HUES6 (cell line): Measurements from ENCODE around the gene SMU1.

Experiments used
- H3K27ac ChIP-seq: 2 replicates; pipeline ENCODE4 v1.7.0; 2013; ENCODE audit warnings: low read depth, mild to moderate bottlenecking, low read length, inconsistent platforms
- H3K27me3 ChIP-seq: 2 replicates; pipeline ENCODE4 v1.6.1; 2013; ENCODE audit warnings: low read length; ENCODE audit not compliant: control insufficient read depth, insufficient read depth
- H3K36me3 ChIP-seq: 2 replicates; pipeline ENCODE4 v1.6.1; 2013; ENCODE audit warnings: low read length; ENCODE audit not compliant: control insufficient read depth, insufficient read depth
- H3K4me1 ChIP-seq: 2 replicates; pipeline ENCODE4 v1.6.1; 2013; ENCODE audit warnings: low read length; ENCODE audit not compliant: control insufficient read depth, insufficient read depth
- H3K4me3 ChIP-seq: 2 replicates; pipeline ENCODE4 v1.5.1; 2013; ENCODE audit warnings: low read depth, low read length
- H3K9ac ChIP-seq: one replicate; pipeline ENCODE4 v1.6.1; 2013; ENCODE audit warnings: mild to moderate bottlenecking, low read length
- H3K9me3 ChIP-seq: 2 replicates; pipeline ENCODE4 v1.6.1; 2013; ENCODE audit warnings: low read depth, low read length; ENCODE audit not compliant: control insufficient read depth, insufficient read depth

Gene SMU1

DNA sequence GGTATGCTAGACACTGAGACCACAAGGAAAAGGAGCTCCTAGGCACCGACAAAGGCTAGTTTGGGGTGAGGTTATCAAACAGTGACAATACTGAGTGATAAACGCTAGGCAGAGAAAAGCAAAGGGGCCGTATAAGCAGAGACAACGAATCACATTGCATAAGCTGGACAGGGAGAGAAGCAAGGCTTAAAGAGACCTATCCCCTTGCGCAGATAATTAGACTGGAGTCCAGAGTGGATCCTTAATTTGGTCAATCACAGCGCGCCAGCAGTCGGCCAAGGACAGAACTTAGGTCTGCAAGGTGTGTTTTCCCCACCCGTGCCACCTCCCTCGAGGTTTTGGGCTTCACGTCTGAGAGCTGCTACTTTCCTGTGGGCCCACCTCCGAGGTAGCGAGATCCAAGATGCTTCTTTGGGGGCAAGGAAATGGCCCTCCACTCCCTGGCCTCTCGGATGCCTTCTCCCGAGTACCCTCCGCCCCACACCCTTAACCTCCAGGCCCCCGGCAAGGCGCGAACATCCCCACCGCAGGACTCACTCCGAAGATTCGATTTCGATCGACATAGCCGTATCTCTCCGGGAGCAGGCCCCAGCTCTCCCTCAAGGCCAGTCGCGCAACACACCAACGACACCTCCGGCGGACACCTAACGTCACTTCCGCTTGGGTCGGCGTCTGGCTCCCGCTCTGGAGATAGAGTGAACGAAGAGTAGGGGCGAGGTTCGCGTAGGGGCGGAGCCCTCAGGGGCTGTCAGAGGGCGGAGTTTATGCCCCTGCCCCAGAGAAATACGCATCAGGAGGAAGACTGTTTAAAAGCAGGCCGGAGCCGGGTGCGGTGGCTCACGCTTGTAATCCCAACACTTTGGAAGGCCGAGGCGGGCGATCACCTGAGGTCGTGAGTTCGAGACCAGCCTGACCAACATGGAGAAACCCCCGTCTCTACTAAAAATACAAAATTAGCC lies at the start of gene SMU1:
Gene SMU1 (minus strand): TSS at position 629 of the 959 bp plus-strand sequence. CDS start 66 bp downstream, at position 563.
- Histone ChIP-seq H3K4me1 (0 out of 2 replicates have a peak, but pooled peaks cover 7% of the 10 kb centered on the region), H3K9ac (peak within 1 kb of the TSS; percentile 90), H3K27me3 (no peaks in the 10 kb centered on the region), H3K4me3 (peak within 1 kb of the TSS; percentile 80), H3K9me3 (no peaks in the 10 kb centered on the region), H3K36me3 (peaks cover 24% of the 10 kb centered on the region), H3K27ac (peak within 1 kb of the TSS; percentile 35; the same call in 1 of the 2 replicates)

DNA sequence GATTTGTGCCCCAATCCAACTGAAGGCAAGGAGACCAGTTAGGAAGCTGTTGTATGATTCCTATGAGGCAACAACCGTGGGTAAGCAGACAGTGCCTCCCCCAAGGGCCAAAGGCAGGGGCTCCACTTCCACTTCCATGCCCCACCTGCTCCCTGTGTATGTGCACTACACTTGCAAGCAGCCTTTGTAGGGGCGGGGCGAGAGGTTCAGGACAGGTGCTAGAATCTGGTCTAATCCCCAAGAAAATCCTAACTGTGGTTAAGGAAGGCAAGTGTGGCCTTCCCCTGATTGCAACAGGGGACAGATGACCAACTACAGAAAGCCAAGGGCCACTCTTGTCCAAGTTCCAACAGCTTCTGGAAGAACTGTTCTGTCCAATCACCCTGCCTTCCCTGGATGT lies 49.0 kb upstream of the SMU1 start:
- H3K27me3 ChIP-seq = no peaks in the 10 kb centered on the region
- no peak overlapping the region for H3K27ac ChIP-seq
- no peaks in the 10 kb centered on the region for H3K9me3 ChIP-seq
- H3K4me3 ChIP-seq = no peak overlapping the region
- no peak overlapping the region for H3K9ac ChIP-seq
- H3K4me1 ChIP-seq = no peaks in the 10 kb centered on the region
- H3K36me3 ChIP-seq = peaks cover 7% of the 10 kb centered on the region; the same call in 1 of the 2 replicates

GRCh38 chr9:33124751-33125381 lies 48.4 kb upstream of the SMU1 start:
- Histone ChIP-seq H3K27me3 (no peaks in the 10 kb centered on the region), H3K9me3 (no peaks in the 10 kb centered on the region), H3K27ac (no peak overlapping the region), H3K9ac (no peak overlapping the region), H3K4me1 (no peaks in the 10 kb centered on the region), H3K4me3 (no peak overlapping the region), H3K36me3 (peaks cover 7% of the 10 kb centered on the region; the same call in 1 of the 2 replicates)

GRCh38 chr9:33124046-33124445 lies 47.6 kb upstream of the SMU1 start:
- H3K27me3 ChIP-seq = no peaks in the 10 kb centered on the region
- no peak overlapping the region for H3K9ac ChIP-seq
- H3K9me3 ChIP-seq = no peaks in the 10 kb centered on the region
- H3K4me1 ChIP-seq = no peaks in the 10 kb centered on the region
- no peak overlapping the region for H3K27ac ChIP-seq
- peaks cover 7% of the 10 kb centered on the region; the same call in 1 of the 2 replicates for H3K36me3 ChIP-seq
- no peak overlapping the region for H3K4me3 ChIP-seq

DNA sequence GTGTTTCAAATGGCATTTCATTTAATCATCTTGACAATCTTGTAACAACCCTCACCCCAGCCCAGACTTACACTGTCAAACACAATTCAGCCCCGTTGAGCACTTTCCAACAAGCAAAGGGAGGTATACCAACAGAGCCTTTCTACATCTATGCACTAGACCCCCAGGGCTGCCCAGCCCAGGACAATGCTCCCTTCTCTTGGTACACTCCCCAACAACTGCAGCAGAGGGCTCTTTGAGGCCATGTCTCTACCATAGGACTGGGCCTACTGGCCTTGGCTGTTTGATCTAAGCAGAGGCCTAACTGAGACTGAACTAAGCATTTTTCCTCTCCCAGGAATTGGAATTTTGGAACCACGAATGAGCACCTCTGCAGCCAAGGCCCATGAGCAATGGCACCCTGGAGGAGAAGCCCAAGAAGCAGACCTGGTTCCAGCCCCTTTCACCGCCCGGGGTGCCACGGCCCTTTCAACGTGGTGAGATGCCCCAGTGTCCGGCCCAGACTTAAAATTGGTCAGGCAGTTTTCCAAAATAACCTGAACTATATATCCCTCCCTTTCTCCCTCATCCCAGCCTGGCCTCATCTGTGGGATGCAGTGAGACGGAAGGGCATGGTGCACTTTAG lies 47.0 kb upstream of the SMU1 start:
- no peak overlapping the region for H3K9ac ChIP-seq
- H3K27ac ChIP-seq = no peak overlapping the region
- H3K36me3 ChIP-seq = peaks cover 7% of the 10 kb centered on the region; the same call in 1 of the 2 replicates

GRCh38 chr9:33120620-33121019 lies 44.1 kb upstream of the SMU1 start:
- H3K4me1 ChIP-seq = no peaks in the 10 kb centered on the region
- no peak overlapping the region for H3K27ac ChIP-seq
- H3K9me3 ChIP-seq = no peaks in the 10 kb centered on the region
- H3K27me3 ChIP-seq = no peaks in the 10 kb centered on the region
- no peaks in the 10 kb centered on the region for H3K36me3 ChIP-seq
- no peak overlapping the region for H3K4me3 ChIP-seq
- H3K9ac ChIP-seq = no peak overlapping the region

More for the DNA sequence above, 47.0 kb upstream of the SMU1 start:
- Histone ChIP-seq H3K4me3 (no peak overlapping the region), H3K4me1 (no peaks in the 10 kb centered on the region), H3K27me3 (no peaks in the 10 kb centered on the region), H3K9me3 (no peaks in the 10 kb centered on the region)

DNA sequence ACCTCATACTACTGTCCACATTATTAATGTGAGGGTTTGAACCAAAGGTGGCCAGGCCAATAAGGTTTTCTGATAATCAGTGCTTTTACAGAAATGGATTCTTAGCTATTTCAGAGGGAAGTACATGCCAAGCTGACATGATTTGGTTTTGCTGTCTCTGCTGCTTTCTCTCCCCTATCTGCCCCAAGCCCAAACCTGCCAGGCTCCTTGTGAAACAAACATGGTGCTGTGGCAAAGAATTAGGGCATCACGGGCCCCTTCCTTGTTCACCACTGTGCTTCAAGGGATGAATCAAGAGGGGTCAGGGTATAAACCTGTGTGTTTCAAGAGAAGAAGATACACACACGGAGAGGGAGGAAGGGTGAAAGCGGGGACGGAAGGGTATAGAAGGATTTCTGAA lies 41.3 kb upstream of the SMU1 start:
- Histone ChIP-seq H3K9ac (no peak overlapping the region), H3K4me3 (no peak overlapping the region), H3K27ac (no peak overlapping the region), H3K36me3 (peaks cover 3% of the 10 kb centered on the region; the same call in 1 of the 2 replicates), H3K27me3 (no peaks in the 10 kb centered on the region), H3K9me3 (no peaks in the 10 kb centered on the region), H3K4me1 (no peaks in the 10 kb centered on the region)

- Histone ChIP-seq H3K4me3 (no peak overlapping the region), H3K9ac (no peak overlapping the region), H3K27ac (no peak overlapping the region), H3K36me3 (peaks cover 3% of the 10 kb centered on the region; the same call in 1 of the 2 replicates), H3K4me1 (no peaks in the 10 kb centered on the region), H3K9me3 (no peaks in the 10 kb centered on the region), H3K27me3 (no peaks in the 10 kb centered on the region)
These were observed 40.8 kb upstream of the SMU1 start for GRCh38 chr9:33117306-33117705.

- H3K4me1 ChIP-seq = peaks cover 4% of the 10 kb centered on the region; the same call in 1 of the 2 replicates
- no peak overlapping the region for H3K27ac ChIP-seq
- H3K9me3 ChIP-seq = no peaks in the 10 kb centered on the region
- no peak overlapping the region for H3K9ac ChIP-seq
- H3K4me3 ChIP-seq = no peak overlapping the region
- peaks cover 3% of the 10 kb centered on the region; the same call in 1 of the 2 replicates for H3K36me3 ChIP-seq
- no peaks in the 10 kb centered on the region for H3K27me3 ChIP-seq
These were observed 40.4 kb upstream of the SMU1 start for GRCh38 chr9:33116860-33117259.

GRCh38 chr9:33114746-33115145 lies 38.3 kb upstream of the SMU1 start:
- Histone ChIP-seq H3K9me3 (no peaks in the 10 kb centered on the region), H3K4me3 (no peak overlapping the region), H3K36me3 (peaks cover 3% of the 10 kb centered on the region; the same call in 1 of the 2 replicates), H3K27me3 (no peaks in the 10 kb centered on the region), H3K9ac (no peak overlapping the region), H3K27ac (no peak overlapping the region), H3K4me1 (peaks cover 6% of the 10 kb centered on the region; the same call in 1 of the 2 replicates)
